PC-9 (cell line): ENCODE data around the gene MUS81.

Experiments
- CTCF ChIP-seq: fragments of 200-600 bp; sonication (generic); conservative IDR thresholded peaks from 2 replicates; pipeline ENCODE4 v1.6.1; 2017; ENCODE audit warnings: mixed run types, antibody characterized with exemption, mild to moderate bottlenecking, moderate library complexity
- EZH2 ChIP-seq: fragments of 200-600 bp; sonication (generic); IDR thresholded peaks from 2 replicates; pipeline ENCODE4 v1.8.0; 2017; ENCODE audit warnings: antibody characterized with exemption, low read depth

GRCh38 chr11:65844231-65844872 lies 15.9 kb upstream of the MUS81 start:
- TF ChIP-seq CTCF (no peak), EZH2 (no peak)
